SK-N-SH (cell line): ENCODE results near the gene PBX2. TPM values are rescaled to one million over a fixed set of nuclear protein-coding genes. Genes with fewer than 3 reads are reported as not detected.

Source experiments
- CTCF ChIA-PET: fragments of 300-600, 350-600 bp; formaldehyde crosslinking; extraction: SDS; loops from one replicate; lab custom pipeline; 2021; lab: Yijun Ruan, JAX
- POLR2A ChIA-PET: fragments of 350-600 bp; sonication (Branson Sonifier 250); formaldehyde crosslinking; extraction: SDS; loops from one replicate; lab custom pipeline; 2020; ENCODE audit warnings: antibody characterized with exemption, inconsistent platforms; lab: Yijun Ruan, JAX
- DNase-seq: peaks from one replicate; pipeline ENCODE4 v3.0.0; 2012
- H2AFZ ChIP-seq: fragments of 200-600 bp; sonication (generic); 2 replicates; pipeline ENCODE4 v1.8.1; 2016; ENCODE audit warnings: antibody characterized with exemption, mild to moderate bottlenecking, low read depth
- H3F3A ChIP-seq: fragments of 200-600 bp; sonication (generic); replicated peaks from 2 replicates; pipeline ENCODE3; 2016; ENCODE audit warnings: antibody characterized with exemption, mild to moderate bottlenecking; ENCODE audit not compliant: insufficient read depth
- H3K27ac ChIP-seq, 2 experiments: fragments of 200-500 bp in 1 of 2; fragments of 200-600 bp in 1 of 2; sonication (Bioruptor generic) in 1 of 2; sonication (generic), shearing (Covaris generic) in 1 of 2; 2 replicates each; pipeline versions ENCODE4 v1.5.1 to v1.6.1; 2014 to 2016; ENCODE audit warnings: low read depth in 2 of 2, inconsistent platforms in 1 of 2, low read length in 1 of 2, mild to moderate bottlenecking in 1 of 2, mixed read lengths in 1 of 2
- H3K27me3 ChIP-seq: fragments of 200-600 bp; sonication (generic), shearing (Covaris generic); 2 replicates; pipeline ENCODE4 v1.6.1; 2016; ENCODE audit warnings: mixed run types; ENCODE audit not compliant: insufficient read depth
- H3K36me3 ChIP-seq, 2 experiments: fragments of 200-500 bp in 1 of 2; fragments of 200-600 bp in 1 of 2; sonication (Bioruptor generic) in 1 of 2; sonication (generic) in 1 of 2; replicated peaks in 1 of 2; 2 replicates each; pipeline versions ENCODE3 to v1.5.1; 2014 to 2016; ENCODE audit warnings: low read length in 1 of 2, mild to moderate bottlenecking in 1 of 2; ENCODE audit not compliant: insufficient read depth in 2 of 2, control insufficient read depth in 1 of 2
- H3K4me1 ChIP-seq, 2 experiments: fragments of 200-500 bp in 1 of 2; fragments of 200-600 bp in 1 of 2; sonication (Bioruptor generic) in 1 of 2; sonication (generic), shearing (Covaris generic) in 1 of 2; 2 replicates each; pipeline versions ENCODE4 v1.5.1 to v1.6.1; 2014 to 2016; ENCODE audit warnings: low read depth in 1 of 2, low read length in 1 of 2, mixed run types in 1 of 2; ENCODE audit not compliant: insufficient read depth in 2 of 2, control insufficient read depth in 1 of 2
- H3K4me2 ChIP-seq: fragments of 200-600 bp; sonication (generic), shearing (Covaris generic); 2 replicates; pipeline ENCODE4 v1.6.1; 2017; ENCODE audit warnings: mixed run types
- H3K4me3 ChIP-seq, 2 experiments: fragments of 200-500 bp in 1 of 2; fragments of 200-600 bp in 1 of 2; sonication (Bioruptor generic) in 1 of 2; sonication (generic), shearing (Covaris generic) in 1 of 2; 2 replicates each; pipeline versions ENCODE4 v1.5.1 to v1.8.1; 2014 to 2016; ENCODE audit warnings: low read depth in 2 of 2, inconsistent platforms in 1 of 2, low read length in 1 of 2, mild to moderate bottlenecking in 1 of 2, mixed read lengths in 1 of 2, moderate library complexity in 1 of 2
- H3K79me2 ChIP-seq: fragments of 200-600 bp; sonication (generic); 2 replicates; pipeline ENCODE4 v1.8.1; 2017; ENCODE audit warnings: mild to moderate bottlenecking; ENCODE audit not compliant: insufficient read depth
- H3K9ac ChIP-seq: fragments of 200-600 bp; sonication (generic); 2 replicates; pipeline ENCODE4 v1.6.1; 2017; ENCODE audit warnings: mixed run types
- H3K9me2 ChIP-seq: fragments of 200-600 bp; sonication (generic); 2 replicates; pipeline ENCODE4 v1.6.1; 2017; ENCODE audit warnings: mixed run types
- H3K9me3 ChIP-seq: fragments of 200-600 bp; sonication (generic); 2 replicates; pipeline ENCODE4 v1.6.1; 2017; ENCODE audit warnings: mixed run types, mild to moderate bottlenecking, moderate library complexity
- H4K20me1 ChIP-seq: fragments of 200-600 bp; sonication (generic); 2 replicates; pipeline ENCODE4 v1.6.1; 2017; ENCODE audit warnings: mild to moderate bottlenecking, mixed run types; ENCODE audit not compliant: insufficient read depth
- CHD2 ChIP-seq: fragments of 150-350 bp; IDR thresholded peaks from 2 replicates; pipeline ENCODE4 v1.6.1; 2018; ENCODE audit warnings: low read length; ENCODE audit not compliant: partially characterized antibody
- ELF1 ChIP-seq: IDR thresholded peaks from 2 replicates; pipeline ENCODE4 v1.4.0; 2012
- EP300 ChIP-seq, 2 experiments: IDR thresholded peaks; 2 replicates each; pipeline versions ENCODE4 v1.4.0 to v1.6.1; 2012; ENCODE audit warnings: borderline replicate concordance in 1 of 2, low read depth in 1 of 2, low read length in 1 of 2
- EZH2phosphoT487 ChIP-seq: fragments of 200-600 bp; sonication (generic); IDR thresholded peaks from 2 replicates; pipeline ENCODE4 v1.6.1; 2017; ENCODE audit warnings: low read depth, mixed run types, mild to moderate bottlenecking, antibody characterized with exemption, moderate library complexity, borderline replicate concordance
- FOSL2 ChIP-seq: IDR thresholded peaks from 2 replicates; pipeline ENCODE4 v1.4.0; 2012; ENCODE audit warnings: low read depth, mild to moderate bottlenecking, moderate library complexity, borderline replicate concordance
- FOXM1 ChIP-seq: IDR thresholded peaks from 2 replicates; pipeline ENCODE4 v1.4.0; 2012; ENCODE audit warnings: low read depth, mild to moderate bottlenecking
- JUND ChIP-seq: IDR thresholded peaks from 2 replicates; pipeline ENCODE4 v1.4.0; 2012
- MAX ChIP-seq: IDR thresholded peaks from 2 replicates; pipeline ENCODE4 v1.4.0; 2012; ENCODE audit warnings: low read depth
- MEF2A ChIP-seq: IDR thresholded peaks from 2 replicates; pipeline ENCODE4 v1.4.0; 2012; ENCODE audit warnings: low read depth, borderline replicate concordance
- MXI1 ChIP-seq: IDR thresholded peaks from 2 replicates; pipeline ENCODE4 v1.6.1; 2012; ENCODE audit warnings: mild to moderate bottlenecking, low read depth, low read length, improper control_type of control experiment
- NFIC ChIP-seq: IDR thresholded peaks from 2 replicates; pipeline ENCODE4 v1.4.0; 2012; ENCODE audit warnings: borderline replicate concordance
- NRF1 ChIP-seq: IDR thresholded peaks from 2 replicates; pipeline ENCODE4 v1.6.1; 2012; ENCODE audit warnings: low read depth, mild to moderate bottlenecking, low read length
- RAD21 ChIP-seq: IDR thresholded peaks from 2 replicates; pipeline ENCODE4 v1.6.1; 2012; ENCODE audit warnings: mild to moderate bottlenecking, low read length
- RCOR1 ChIP-seq: fragments of 150-350 bp; IDR thresholded peaks from 2 replicates; pipeline ENCODE4 v1.6.1; 2017; ENCODE audit warnings: antibody characterized with exemption, low read length
- RFX5 ChIP-seq: IDR thresholded peaks from 2 replicates; pipeline ENCODE4 v1.6.1; 2012; ENCODE audit warnings: mild to moderate bottlenecking, improper control_type of control experiment, low read length
- RXRA ChIP-seq: IDR thresholded peaks from 2 replicates; pipeline ENCODE4 v1.4.0; 2012; ENCODE audit warnings: low read depth, mild to moderate bottlenecking, borderline replicate concordance
- SIN3A ChIP-seq: IDR thresholded peaks from 2 replicates; pipeline ENCODE4 v1.6.1; 2012; ENCODE audit warnings: low read depth, mild to moderate bottlenecking, low read length, moderate library complexity, borderline replicate concordance
- SMC3 ChIP-seq: IDR thresholded peaks from 2 replicates; pipeline ENCODE4 v1.6.1; 2012; ENCODE audit warnings: low read depth, low read length, improper control_type of control experiment
- TAF1 ChIP-seq: IDR thresholded peaks from 2 replicates; pipeline ENCODE4 v1.6.1; 2012; ENCODE audit warnings: low read depth, mild to moderate bottlenecking, low read length, moderate library complexity, borderline replicate concordance
- TCF12 ChIP-seq: IDR thresholded peaks from 2 replicates; pipeline ENCODE4 v1.4.0; 2012
- TEAD4 ChIP-seq: IDR thresholded peaks from 2 replicates; pipeline ENCODE4 v1.4.0; 2012; ENCODE audit warnings: mild to moderate bottlenecking, borderline replicate concordance; ENCODE audit not compliant: insufficient read depth
- YY1 ChIP-seq: IDR thresholded peaks from 2 replicates; pipeline ENCODE4 v1.4.0; 2012; ENCODE audit warnings: low read depth, mild to moderate bottlenecking
- WGBS: methylation state at CpG from one replicate; pipeline ENCODE4 v1.1.6; 2017; ENCODE audit warnings: low lambda C conversion rate; 5-methylcytosine and 5-hydroxymethylcytosine counted together
- polyA plus RNA-seq, 3 experiments: library from polyadenylated mRNA; depleted of rRNA; stranded (reverse); fragments of >200 nt; gene quantifications; 2 replicates each; pipeline ENCODE4 v1.2.3, GENCODE V29; 2012
- TF ChIP-seq, protein P1 (sequence below): IDR thresholded peaks from 2 replicates; pipeline ENCODE4 v1.6.1; 2012; ENCODE audit warnings: mild to moderate bottlenecking, low read depth, low read length, moderate library complexity
- TF ChIP-seq, protein P2 (sequence below): IDR thresholded peaks from 2 replicates; pipeline ENCODE4; 2012
- TF ChIP-seq, protein P3 (sequence below): fragments of 150-350 bp; IDR thresholded peaks from 2 replicates; pipeline ENCODE4 v1.6.1; 2017; ENCODE audit warnings: antibody characterized with exemption, low read length, low read depth, borderline replicate concordance
- TF ChIP-seq, protein P4 (sequence below): IDR thresholded peaks from 2 replicates; pipeline ENCODE4 v1.4.0; 2012; ENCODE audit warnings: low read depth, borderline replicate concordance

PBX2 gene
- polyA plus RNA-seq, 1 of the 3 experiments (the other 2 are of a cell fraction): 74.5 TPM

DNA sequence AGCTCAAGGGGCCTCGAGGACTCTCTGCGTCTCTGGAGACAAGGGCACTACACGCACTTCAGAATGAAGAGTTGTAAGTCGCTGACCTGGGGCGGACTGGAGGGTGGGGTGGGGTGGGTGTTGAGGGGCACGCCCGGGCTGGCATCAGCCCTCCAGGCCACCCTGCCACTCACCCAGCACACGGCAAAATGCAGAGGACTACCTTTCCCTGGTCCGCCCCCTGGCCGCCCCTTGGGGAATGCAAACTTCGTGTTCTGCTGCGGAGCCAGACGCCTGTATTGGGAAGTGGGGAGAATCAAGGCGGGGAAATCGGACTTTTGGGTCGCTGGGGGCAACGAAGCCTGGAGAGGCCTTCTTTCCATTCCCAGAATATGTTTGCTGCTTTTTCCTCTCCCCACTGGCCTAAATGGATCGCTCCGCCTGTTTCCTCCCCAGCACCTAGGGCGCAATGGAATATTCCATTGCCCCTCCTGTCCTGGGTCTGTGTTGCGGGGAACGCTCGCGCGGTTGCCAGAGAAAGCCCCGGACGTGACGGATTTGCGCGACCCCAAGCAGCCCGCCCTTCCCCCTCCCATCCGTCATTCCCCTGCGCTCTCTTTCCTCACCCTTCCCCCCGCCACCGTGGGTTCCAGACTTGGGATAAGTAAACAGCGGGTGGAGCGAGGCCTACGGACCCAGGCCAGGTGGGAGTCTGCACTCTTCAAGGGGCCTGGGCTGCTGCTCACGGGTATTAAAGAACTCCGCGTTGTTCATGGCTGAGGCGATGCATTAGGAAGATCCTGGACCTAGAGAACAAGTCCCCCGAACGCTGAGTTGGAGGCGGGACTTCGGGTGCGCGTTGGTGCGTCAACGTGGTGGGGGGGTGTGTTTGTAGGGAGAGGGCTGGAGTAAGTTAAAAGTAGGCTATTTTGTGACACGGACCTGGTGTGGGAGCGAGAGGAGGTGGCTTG, 36.2 kb downstream of the PBX2 start, which contains the start of gene PPT2:
PPT2 (plus strand) TSS at position 578 of the 950 bp plus-strand sequence. CDS start 454 bp downstream, outside the sequence.
- peak within 1 kb of the TSS; percentile 86 to 95 for H3K27ac ChIP-seq
- no peaks in the 10 kb centered on the region for H4K20me1 ChIP-seq
- WGBS: under 1% methylated on average over 42 of the region's 52 CpGs
- peak; percentile 95 for DNase-seq
- peaks cover 19% of the 10 kb centered on the region for H3K79me2 ChIP-seq
- peak within 1 kb of the TSS; percentile 94 for H3K4me2 ChIP-seq
- H3K4me1 ChIP-seq: peaks cover 13 to 31% of the 10 kb centered on the region in 2 experiments; a peak in 3 of 4 replicates
- ChIA-PET CTCF (interaction anchor here (0.6 to 1.3 kb wide), 12 partner anchors 9 to 108 kb away, joined by 3 to 30 read pairs (median 4); partner anchors contain the start of gene EGFL8), POLR2A (interaction anchor here (0.6 to 1.2 kb wide), 2 partner anchors 24 to 42 kb away, joined by 3 to 5 read pairs; partner anchors contain the start of gene FKBPL)
- no peaks in the 10 kb centered on the region for H3K9me2 ChIP-seq
- peaks cover 14 to 22% of the 10 kb centered on the region in 2 experiments for H3K36me3 ChIP-seq
- peaks cover 4% of the 10 kb centered on the region for H3F3A ChIP-seq
- H3K27me3 ChIP-seq: no peaks in the 10 kb centered on the region
- H3K9me3 ChIP-seq: no peaks in the 10 kb centered on the region
- peak within 1 kb of the TSS; percentile 75 to 81 for H3K4me3 ChIP-seq
- H2AFZ ChIP-seq: peak within 1 kb of the TSS; percentile 87
- peak within 1 kb of the TSS; percentile 84 for H3K9ac ChIP-seq
- no peak for TF ChIP-seq NRF1
- TF ChIP-seq, protein P1, sequence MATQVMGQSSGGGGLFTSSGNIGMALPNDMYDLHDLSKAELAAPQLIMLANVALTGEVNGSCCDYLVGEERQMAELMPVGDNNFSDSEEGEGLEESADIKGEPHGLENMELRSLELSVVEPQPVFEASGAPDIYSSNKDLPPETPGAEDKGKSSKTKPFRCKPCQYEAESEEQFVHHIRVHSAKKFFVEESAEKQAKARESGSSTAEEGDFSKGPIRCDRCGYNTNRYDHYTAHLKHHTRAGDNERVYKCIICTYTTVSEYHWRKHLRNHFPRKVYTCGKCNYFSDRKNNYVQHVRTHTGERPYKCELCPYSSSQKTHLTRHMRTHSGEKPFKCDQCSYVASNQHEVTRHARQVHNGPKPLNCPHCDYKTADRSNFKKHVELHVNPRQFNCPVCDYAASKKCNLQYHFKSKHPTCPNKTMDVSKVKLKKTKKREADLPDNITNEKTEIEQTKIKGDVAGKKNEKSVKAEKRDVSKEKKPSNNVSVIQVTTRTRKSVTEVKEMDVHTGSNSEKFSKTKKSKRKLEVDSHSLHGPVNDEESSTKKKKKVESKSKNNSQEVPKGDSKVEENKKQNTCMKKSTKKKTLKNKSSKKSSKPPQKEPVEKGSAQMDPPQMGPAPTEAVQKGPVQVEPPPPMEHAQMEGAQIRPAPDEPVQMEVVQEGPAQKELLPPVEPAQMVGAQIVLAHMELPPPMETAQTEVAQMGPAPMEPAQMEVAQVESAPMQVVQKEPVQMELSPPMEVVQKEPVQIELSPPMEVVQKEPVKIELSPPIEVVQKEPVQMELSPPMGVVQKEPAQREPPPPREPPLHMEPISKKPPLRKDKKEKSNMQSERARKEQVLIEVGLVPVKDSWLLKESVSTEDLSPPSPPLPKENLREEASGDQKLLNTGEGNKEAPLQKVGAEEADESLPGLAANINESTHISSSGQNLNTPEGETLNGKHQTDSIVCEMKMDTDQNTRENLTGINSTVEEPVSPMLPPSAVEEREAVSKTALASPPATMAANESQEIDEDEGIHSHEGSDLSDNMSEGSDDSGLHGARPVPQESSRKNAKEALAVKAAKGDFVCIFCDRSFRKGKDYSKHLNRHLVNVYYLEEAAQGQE: no peak
- TF ChIP-seq FOSL2: no peak
- TF ChIP-seq SIN3A: peak; percentile 91
- peak; percentile 44 for TF ChIP-seq TAF1
- no peak for TF ChIP-seq RCOR1
- TF ChIP-seq RAD21: no peak; the same call in 1 of the 2 replicates
- TF ChIP-seq YY1: 0 out of 2 replicates have a peak, but pooled peaks have one; percentile 55
- TF ChIP-seq ELF1: 0 out of 2 replicates have a peak, but pooled peaks have one; percentile 26
- TF ChIP-seq CHD2: peak; percentile 98
- TF ChIP-seq, protein P2, sequence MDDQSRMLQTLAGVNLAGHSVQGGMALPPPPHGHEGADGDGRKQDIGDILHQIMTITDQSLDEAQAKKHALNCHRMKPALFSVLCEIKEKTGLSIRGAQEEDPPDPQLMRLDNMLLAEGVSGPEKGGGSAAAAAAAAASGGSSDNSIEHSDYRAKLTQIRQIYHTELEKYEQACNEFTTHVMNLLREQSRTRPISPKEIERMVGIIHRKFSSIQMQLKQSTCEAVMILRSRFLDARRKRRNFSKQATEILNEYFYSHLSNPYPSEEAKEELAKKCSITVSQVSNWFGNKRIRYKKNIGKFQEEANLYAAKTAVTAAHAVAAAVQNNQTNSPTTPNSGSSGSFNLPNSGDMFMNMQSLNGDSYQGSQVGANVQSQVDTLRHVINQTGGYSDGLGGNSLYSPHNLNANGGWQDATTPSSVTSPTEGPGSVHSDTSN: peak; percentile 52; the same call in 1 of the 2 replicates
- TF ChIP-seq, protein P3, sequence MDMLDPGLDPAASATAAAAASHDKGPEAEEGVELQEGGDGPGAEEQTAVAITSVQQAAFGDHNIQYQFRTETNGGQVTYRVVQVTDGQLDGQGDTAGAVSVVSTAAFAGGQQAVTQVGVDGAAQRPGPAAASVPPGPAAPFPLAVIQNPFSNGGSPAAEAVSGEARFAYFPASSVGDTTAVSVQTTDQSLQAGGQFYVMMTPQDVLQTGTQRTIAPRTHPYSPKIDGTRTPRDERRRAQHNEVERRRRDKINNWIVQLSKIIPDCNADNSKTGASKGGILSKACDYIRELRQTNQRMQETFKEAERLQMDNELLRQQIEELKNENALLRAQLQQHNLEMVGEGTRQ: no peak
- no peak for TF ChIP-seq MEF2A
- TF ChIP-seq EP300 (IDR thresholded peaks at IDR 0.05; ENCODE audit: borderline replicate concordance in 1 of 2, low read depth in 1 of 2, low read length in 1 of 2): peak in 1 of 2 experiments; percentile 40; a peak in 2 of 4 replicates
- no peak for TF ChIP-seq TEAD4
- TF ChIP-seq, protein P4, sequence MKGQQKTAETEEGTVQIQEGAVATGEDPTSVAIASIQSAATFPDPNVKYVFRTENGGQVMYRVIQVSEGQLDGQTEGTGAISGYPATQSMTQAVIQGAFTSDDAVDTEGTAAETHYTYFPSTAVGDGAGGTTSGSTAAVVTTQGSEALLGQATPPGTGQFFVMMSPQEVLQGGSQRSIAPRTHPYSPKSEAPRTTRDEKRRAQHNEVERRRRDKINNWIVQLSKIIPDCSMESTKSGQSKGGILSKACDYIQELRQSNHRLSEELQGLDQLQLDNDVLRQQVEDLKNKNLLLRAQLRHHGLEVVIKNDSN: no peak
- TF ChIP-seq TCF12: peak; percentile 40; the same call in 1 of the 2 replicates
- TF ChIP-seq MXI1: peak; percentile 64; the same call in 1 of the 2 replicates
- TF ChIP-seq MAX: peak; percentile 69
- no peak for TF ChIP-seq NFIC
- TF ChIP-seq RFX5: no peak
- TF ChIP-seq RXRA: no peak
- TF ChIP-seq SMC3: no peak
- TF ChIP-seq FOXM1: no peak
- TF ChIP-seq JUND: no peak; the same call in 1 of the 2 replicates
- TF ChIP-seq EZH2phosphoT487: no peak
